GM12878 (cell line): ENCODE results near the gene CD180.

Experiments used
- FOS ChIP-seq: IDR thresholded peaks from 3 replicates; pipeline ENCODE4 v1.6.1; 2011; ENCODE audit warnings: borderline replicate concordance; ENCODE audit not compliant: insufficient read length; ENCODE audit errors: extremely low read depth
- HCFC1 ChIP-seq: fragments of 150-350 bp; IDR thresholded peaks from 2 replicates; pipeline ENCODE4 v1.6.1; 2014; ENCODE audit warnings: low read length
- HDAC6 ChIP-seq: fragments of 200-600 bp; sonication (generic); IDR thresholded peaks from one replicate; pipeline ENCODE4 v1.8.0; 2017; ENCODE audit warnings: antibody characterized with exemption; ENCODE audit not compliant: unreplicated experiment
- MTA3 ChIP-seq: IDR thresholded peaks from 2 replicates; pipeline ENCODE4 v1.6.1; 2012; ENCODE audit warnings: low read length, inconsistent platforms, borderline replicate concordance
- SMAD1 ChIP-seq: fragments of 450-650 bp; IDR thresholded peaks from 2 replicates; pipeline ENCODE4 v1.6.1; 2018; ENCODE audit warnings: mild to moderate bottlenecking, low read depth; ENCODE audit not compliant: partially characterized antibody
- TF ChIP-seq, protein P1 (sequence below), 3 experiments: IDR thresholded peaks in 2 of 3; conservative IDR thresholded peaks in 1 of 3; 2 replicates each; pipeline ENCODE4 v1.5.1; 2011; ENCODE audit warnings: low read depth in 3 of 3, low read length in 3 of 3, mild to moderate bottlenecking in 3 of 3, control low read depth in 2 of 3, moderate library complexity in 2 of 3, inconsistent platforms in 1 of 3, mixed read lengths in 1 of 3; ENCODE audit not compliant: control insufficient read depth in 2 of 3, insufficient read depth in 1 of 3; ENCODE audit errors: extremely low read depth in 1 of 3
- TF ChIP-seq, protein P2 (sequence below): IDR thresholded peaks from 2 replicates; pipeline ENCODE4 v1.6.1; 2012; ENCODE audit warnings: low read depth, low read length, improper control_type of control experiment
- TF ChIP-seq, protein P3 (sequence below): fragments of 450-650 bp; IDR thresholded peaks from 2 replicates; pipeline ENCODE4 v1.6.1; 2017; ENCODE audit warnings: mild to moderate bottlenecking

DNA sequence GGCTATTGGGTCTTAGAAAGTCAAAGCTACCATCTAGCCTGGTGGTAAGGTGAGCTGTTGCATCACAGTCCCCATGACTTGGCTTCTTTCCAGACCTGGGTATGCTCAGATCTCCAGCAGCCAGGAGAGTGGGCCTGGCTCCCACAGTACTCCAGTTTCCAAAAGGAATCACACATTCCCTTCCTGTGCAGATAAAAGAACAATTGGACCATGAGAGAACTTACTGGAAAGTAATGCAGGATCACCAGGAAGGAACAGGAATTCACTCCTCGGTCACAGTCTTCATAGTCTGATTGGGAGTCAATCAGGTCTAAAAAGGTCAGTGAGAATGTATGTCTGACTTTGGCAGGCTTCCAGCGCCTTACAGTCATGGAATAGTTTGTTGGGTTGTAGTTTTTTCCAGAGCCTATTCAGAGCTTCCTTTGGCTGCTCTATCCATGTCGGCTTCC lies 47.8 kb upstream of the CD180 start:
- TF ChIP-seq, protein P1, sequence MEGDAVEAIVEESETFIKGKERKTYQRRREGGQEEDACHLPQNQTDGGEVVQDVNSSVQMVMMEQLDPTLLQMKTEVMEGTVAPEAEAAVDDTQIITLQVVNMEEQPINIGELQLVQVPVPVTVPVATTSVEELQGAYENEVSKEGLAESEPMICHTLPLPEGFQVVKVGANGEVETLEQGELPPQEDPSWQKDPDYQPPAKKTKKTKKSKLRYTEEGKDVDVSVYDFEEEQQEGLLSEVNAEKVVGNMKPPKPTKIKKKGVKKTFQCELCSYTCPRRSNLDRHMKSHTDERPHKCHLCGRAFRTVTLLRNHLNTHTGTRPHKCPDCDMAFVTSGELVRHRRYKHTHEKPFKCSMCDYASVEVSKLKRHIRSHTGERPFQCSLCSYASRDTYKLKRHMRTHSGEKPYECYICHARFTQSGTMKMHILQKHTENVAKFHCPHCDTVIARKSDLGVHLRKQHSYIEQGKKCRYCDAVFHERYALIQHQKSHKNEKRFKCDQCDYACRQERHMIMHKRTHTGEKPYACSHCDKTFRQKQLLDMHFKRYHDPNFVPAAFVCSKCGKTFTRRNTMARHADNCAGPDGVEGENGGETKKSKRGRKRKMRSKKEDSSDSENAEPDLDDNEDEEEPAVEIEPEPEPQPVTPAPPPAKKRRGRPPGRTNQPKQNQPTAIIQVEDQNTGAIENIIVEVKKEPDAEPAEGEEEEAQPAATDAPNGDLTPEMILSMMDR (IDR thresholded peaks at IDR 0.05 in 2 of 3, conservative IDR thresholded peaks at IDR 0.05 in 1 of 3; ENCODE audit: control insufficient read depth in 2 of 3, extremely low read depth in 1 of 3, insufficient read depth in 1 of 3, low read depth in 3 of 3, low read length in 3 of 3), result no peak
- TF ChIP-seq HCFC1 (no peak), SMAD1 (no peak), MTA3 (no peak), FOS (no peak), HDAC6 (no peak)
- TF ChIP-seq, protein P2, sequence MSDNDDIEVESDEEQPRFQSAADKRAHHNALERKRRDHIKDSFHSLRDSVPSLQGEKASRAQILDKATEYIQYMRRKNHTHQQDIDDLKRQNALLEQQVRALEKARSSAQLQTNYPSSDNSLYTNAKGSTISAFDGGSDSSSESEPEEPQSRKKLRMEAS, result no peak
- TF ChIP-seq, protein P3, sequence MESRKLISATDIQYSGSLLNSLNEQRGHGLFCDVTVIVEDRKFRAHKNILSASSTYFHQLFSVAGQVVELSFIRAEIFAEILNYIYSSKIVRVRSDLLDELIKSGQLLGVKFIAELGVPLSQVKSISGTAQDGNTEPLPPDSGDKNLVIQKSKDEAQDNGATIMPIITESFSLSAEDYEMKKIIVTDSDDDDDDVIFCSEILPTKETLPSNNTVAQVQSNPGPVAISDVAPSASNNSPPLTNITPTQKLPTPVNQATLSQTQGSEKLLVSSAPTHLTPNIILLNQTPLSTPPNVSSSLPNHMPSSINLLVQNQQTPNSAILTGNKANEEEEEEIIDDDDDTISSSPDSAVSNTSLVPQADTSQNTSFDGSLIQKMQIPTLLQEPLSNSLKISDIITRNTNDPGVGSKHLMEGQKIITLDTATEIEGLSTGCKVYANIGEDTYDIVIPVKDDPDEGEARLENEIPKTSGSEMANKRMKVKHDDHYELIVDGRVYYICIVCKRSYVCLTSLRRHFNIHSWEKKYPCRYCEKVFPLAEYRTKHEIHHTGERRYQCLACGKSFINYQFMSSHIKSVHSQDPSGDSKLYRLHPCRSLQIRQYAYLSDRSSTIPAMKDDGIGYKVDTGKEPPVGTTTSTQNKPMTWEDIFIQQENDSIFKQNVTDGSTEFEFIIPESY, result no peak
